HG03432 (cell line): ENCODE data around the gene ZMAT5.

Experiments
- ATAC-seq: cut with Tn5 transposase; IDR thresholded peaks from one replicate; pipeline ENCODE4 v1.9.1; 2021; ENCODE audit warnings: mild to moderate bottlenecking, moderate library complexity; ENCODE audit not compliant: unreplicated experiment

ZMAT5 gene

GRCh38 chr22:29787371-29787980, 20.7 kb upstream of the ZMAT5 start:
- ATAC-seq, result no peak

GRCh38 chr22:29786031-29786430, 19.2 kb upstream of the ZMAT5 start:
- ATAC-seq, result no peak

DNA sequence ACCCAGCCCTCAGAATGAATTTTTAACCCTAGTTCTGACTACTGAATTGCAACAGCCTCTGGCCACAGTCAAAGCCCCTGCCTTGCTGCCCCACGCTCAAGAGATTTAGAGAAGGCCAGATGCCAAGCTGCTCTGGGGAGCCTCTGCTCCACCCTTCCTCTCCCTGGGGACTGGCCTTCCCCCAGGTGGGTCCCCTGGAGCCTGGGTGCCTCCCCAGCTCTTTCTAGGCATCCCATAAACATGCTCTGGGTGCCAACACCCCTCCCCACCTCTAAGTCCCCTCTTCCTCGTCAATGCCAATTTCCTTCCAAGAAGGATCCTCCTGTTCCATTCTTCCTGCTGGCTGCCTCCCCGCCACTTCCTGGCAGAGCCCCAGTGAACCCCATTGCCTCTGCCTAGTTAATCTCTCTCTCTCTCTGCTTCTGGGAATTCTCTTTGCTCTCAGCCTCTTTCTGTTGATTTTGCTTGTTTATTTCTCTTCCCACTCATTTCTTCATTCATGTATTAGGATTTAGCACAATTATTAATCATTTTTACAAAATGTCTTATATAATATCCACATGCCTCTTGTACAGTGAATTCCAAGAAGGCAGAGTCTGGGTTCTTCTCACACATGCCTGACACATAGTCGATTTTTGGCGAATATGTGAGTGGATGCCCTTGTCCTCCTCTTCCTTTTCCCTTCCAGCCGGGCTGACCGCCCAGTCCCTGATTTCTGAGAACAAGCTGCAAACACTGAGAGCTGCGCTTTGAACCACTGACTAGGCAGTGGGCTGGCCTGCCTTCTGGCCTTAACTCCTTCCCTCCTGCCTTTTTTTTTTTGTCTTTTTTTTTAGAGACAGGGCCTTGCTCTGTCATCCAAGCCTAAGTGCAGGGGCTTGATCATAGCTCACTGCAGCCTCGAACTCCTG, 17.9 kb upstream of the ZMAT5 start:
- ATAC-seq, result no peak

DNA sequence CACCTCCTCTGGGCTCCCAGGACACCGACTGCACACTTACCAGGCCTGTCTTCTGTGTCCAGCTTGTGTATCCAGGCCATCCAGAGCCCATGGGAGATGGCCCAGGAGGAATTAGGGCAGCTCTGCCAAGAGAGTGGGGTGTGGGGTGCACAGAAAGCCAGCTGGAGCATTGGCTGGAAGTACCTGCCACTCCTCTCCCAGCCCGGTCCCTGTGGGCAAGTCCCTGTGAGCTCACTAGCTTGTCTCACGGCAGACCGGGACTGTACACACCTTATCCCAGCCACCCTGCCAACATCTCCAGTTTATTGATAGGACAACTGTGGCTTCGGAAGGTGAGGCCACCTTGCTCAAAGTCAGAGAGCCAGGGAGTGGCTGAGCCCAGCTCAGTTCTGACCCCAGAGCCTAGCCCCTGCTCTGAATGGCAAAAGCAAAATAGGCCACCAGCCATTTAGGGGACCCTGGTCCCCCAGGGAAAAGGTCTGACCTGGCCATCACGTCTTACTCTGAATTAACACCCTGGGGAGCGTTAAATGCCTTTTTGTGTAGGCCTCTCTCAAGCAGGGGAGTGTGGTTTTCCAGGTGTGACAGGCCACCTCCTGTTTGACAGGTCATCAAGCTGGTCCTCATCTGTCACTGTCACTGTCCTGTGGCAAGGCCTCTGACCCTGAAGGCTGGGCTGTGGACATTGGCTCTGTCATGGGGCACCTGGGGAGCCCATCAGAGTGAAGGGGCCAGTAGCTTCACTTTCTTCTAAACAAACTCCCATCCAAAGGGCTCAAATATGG, 15.4 kb upstream of the ZMAT5 start:
- ATAC-seq, result no peak

DNA sequence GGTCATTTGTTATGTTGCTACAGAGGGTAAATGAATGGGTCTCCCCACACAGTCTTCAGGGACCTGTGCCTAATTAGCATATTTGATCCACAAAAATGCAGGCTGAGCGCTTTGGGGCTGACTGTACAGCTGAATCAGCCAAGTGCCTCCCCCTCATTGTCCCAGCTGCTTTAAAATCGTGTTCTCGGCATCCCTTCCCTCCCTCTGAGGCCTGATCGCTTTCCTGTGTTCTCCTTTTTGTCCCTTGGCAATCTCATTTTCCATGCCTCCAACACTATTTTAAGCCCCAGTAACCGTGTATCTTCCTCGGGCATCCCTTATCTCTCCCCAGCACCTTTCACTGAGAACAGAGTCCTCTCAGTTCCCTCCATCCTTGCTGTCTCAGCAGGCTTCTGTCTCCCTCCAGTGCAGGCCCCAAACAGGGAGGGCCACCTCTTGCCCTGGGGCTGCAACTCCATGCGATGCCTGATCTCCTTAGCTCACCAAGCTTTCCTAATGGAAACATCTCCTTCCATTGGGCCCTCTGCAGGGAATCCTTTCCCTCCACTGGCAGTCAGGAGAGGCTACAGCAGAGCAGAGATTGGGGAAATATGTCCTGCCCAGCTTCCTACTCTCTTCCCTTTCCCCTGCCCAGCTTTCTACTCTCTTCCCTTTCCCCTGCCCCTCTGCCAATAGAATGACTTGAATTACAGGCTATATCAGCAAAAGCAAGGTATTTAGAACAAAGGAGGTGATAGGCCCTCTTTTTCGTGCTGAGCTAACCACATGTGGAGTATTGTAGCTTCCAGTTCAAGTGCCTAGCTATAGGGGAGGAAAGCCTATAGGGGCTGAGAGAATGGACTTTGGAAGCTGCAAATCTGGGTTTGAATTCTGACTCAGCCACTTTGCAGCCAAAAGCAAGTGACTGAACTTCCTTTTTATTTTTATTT, 14.2 kb upstream of the ZMAT5 start:
- no peak for ATAC-seq

DNA sequence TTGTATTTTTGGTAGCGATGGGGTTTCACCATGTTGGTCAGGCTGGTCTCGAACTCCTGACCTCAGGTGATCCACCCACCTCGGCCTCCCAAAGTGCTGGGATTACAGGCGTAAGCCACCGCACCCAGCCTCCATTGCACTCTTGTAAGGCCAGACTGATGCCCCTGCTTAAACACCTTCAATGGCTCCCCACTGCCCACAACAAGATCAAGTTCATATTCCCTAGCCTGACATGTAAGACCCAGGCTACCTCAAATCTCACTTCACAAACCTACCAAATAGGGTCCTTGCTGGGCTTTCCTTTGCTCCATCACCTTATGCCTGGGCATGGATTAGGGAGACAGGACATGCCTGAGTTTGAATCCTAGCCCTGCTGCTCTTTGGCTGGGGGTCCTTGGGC, 13.4 kb upstream of the ZMAT5 start:
- no peak for ATAC-seq

GRCh38 chr22:29773233-29773632, 6.4 kb upstream of the ZMAT5 start:
- ATAC-seq, result no peak

- ATAC-seq, result no peak
Observed at GRCh38 chr22:29772170-29772641, 5.4 kb upstream of the ZMAT5 start.

- ATAC-seq, result no peak
Observed at GRCh38 chr22:29769723-29770321, 3.0 kb upstream of the ZMAT5 start.

- ATAC-seq, result no peak
Observed at GRCh38 chr22:29768052-29768693, 1.4 kb upstream of the ZMAT5 start.

- ATAC-seq, result peak; percentile 74
Observed at GRCh38 chr22:29767171-29768051, 604 bp upstream of the ZMAT5 start, which contains the start of gene UQCR10. UQCR10 (plus strand) TSS chr22:29767369; CDS start chr22:29767399, 30 bp downstream.

- peak; percentile 16 for ATAC-seq
Observed at GRCh38 chr22:29765905-29766631, 739 bp downstream of the ZMAT5 start.

- ATAC-seq, result no peak
Observed at GRCh38 chr22:29762263-29762662, 4.5 kb downstream of the ZMAT5 start.

- no peak for ATAC-seq
Observed at GRCh38 chr22:29758959-29759358, 7.8 kb downstream of the ZMAT5 start.

DNA sequence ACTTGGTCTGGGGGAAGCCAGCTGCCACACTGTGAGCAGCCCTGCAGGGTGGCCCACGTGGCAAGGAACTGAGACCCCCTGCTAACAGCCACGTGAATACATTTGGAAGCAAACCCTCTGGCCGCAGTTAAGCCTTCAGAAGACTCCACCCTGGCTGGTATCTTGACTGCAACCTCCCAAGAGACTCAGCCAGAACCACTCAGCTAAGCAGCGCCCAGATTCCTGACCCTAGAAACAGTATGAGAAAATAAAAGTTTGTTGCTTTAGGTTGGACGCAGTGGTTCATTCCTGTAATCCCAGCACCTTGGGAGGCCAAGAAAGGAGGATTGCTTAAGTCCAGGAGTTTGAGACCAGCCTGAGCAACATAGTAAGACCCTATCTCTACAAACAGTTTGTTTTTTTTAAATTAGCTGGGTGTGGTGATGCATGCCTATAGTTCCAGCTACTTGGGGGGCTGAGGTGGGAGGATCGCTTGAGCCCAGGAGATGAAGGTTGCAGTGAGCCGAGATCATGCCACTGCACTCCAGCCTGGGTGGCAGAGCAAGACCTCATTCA, 8.7 kb downstream of the ZMAT5 start:
- no peak for ATAC-seq

GRCh38 chr22:29757096-29757495, 9.7 kb downstream of the ZMAT5 start:
- ATAC-seq, result no peak

- no peak for ATAC-seq
Observed at GRCh38 chr22:29756341-29756740, 10.5 kb downstream of the ZMAT5 start.
